H7 (cell line): ENCODE measurements around the gene COL1A1. TPM values are rescaled to one million over a fixed set of nuclear protein-coding genes. Genes with fewer than 3 reads are reported as not detected.

Experiments used
- DNase-seq: peaks from one replicate; pipeline ENCODE4 v3.0.0; 2012
- H3K27me3 ChIP-seq: 2 replicates; pipeline ENCODE4 v1.6.0; 2011; ENCODE audit warnings: mild to moderate bottlenecking, low read length; ENCODE audit not compliant: control insufficient read depth, insufficient read depth
- H3K36me3 ChIP-seq: replicated peaks from 2 replicates; pipeline ENCODE4 v1.5.1; 2011; ENCODE audit warnings: low read length; ENCODE audit not compliant: control insufficient read depth, insufficient read depth
- H3K4me3 ChIP-seq: 2 replicates; pipeline ENCODE4 v1.5.1; 2011; ENCODE audit warnings: low read depth, mild to moderate bottlenecking, control low read depth, low read length, moderate library complexity; ENCODE audit not compliant: insufficient read depth
- total RNA-seq: library from RNA; depleted of rRNA; stranded (reverse); fragments of >200 nt; shearing (Covaris generic); gene quantifications from 2 replicates; pipeline ENCODE4 v1.2.3, GENCODE V29; 2014

COL1A1 gene
- total RNA-seq, 1 experiment from 2014 or later = 8.2 TPM

DNA sequence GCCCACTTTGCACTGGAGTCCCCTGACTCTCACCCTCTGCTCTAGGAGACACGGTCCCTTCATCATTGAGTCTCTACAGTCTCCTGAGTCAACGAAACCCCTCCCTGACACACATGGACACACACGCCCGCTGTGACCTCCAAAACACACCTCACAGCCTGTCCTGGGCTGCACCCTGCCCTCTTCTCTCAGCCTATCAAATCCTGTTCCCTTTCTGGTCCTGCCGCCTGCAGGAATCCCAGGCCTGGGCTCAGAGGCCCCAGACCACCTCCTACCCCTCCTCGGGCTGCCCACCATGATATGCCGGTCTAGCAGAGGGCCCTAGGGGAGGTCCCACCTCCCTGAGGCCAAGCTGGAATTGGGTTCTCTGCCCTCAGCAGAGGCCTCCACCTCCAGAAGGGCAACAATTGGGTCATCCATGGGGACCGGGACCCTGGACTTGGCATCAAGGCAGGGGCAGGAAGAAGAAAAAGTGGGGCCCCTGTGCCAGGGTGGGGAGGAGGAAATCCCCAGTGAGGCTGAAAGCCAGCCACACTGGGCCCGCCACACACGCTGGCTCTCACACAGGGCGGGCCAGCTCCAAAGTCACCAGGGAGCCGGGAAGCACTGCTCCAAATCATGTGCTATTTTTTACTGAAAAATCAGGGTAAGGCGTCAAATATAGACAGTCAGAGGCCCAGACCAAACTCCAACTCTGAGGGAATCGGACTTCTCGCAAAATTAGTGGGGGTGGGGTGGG is 54.3 kb downstream of the COL1A1 start:
- no peak overlapping the region for H3K4me3 ChIP-seq
- DNase-seq = peak; percentile 63
- H3K36me3 ChIP-seq = no peaks in the 10 kb centered on the region
- H3K27me3 ChIP-seq = peaks cover 20% of the 10 kb centered on the region

DNA sequence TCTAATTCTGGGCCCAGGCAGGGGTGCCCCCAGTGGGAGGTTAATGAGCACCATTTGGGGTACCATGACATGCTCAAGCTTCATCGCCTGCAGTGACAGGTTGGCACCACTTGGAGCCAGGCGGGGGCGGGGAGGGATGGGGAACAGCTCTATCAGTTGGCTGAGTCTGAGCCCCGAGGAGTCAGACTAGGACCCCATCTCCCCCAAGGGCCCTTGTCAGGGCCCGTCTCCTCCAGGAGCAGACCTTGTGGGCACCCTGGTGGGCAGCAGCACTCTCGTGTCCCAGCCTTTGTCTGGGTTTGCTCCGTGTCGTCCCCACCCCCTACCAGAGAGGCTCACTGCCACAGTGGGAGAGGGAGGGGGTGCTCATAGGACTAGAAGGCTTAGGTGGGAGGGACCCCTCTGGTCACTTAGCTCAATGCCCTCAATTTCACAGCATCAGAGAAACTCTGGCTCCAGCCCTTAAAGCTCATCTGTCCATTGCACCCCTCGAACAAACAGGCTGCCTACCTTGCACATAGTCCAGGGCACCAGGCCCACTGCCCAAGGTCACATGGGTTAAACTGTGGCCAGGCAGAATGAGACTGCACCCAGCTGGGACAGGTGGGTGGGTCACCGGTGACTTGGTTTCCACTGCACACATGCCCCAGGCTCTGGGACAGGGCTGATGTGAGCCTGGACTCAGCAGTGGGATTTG is 55.1 kb downstream of the COL1A1 start:
- peak; percentile 77 for DNase-seq
- Histone ChIP-seq H3K36me3 (no peaks in the 10 kb centered on the region; the same call in 1 of the 2 replicates), H3K27me3 (peaks cover 20% of the 10 kb centered on the region), H3K4me3 (no peak overlapping the region)

DNA sequence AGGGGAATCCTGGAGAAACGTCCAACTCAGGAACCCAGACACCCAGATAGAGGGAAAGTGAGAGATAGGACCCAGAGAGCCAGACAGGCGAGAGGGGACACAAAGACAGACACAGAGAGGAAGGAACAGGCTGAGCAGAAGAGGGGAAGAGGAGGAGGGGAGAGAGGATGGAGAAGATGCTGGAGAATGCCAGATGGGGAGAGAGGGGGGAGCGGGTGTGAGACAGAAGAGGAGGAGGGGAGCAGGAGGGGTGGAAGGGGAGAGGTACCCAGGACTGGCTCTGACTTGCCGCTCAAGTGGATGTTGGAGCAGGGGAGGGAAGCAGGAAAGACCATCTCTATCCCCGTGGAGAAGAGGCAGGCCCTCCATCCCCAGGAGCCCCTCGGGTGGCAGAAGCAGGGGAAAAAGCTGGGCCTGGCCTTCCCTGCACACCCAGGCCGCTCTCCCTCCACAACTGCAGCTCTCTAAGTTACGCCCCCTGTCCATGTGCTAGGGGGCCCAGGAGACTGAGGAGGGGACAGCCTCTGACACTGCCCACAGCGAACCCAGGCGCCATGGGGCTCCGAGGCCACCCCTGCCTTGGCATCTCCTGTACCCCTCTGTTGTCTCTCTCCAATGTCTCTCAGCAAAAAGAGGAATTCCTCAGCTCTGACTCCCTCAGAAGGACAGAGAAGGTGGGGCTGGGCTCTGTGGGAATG is 55.8 kb downstream of the COL1A1 start:
- H3K4me3 ChIP-seq = no peak overlapping the region
- no peak for DNase-seq
- H3K27me3 ChIP-seq = peaks cover 20% of the 10 kb centered on the region
- H3K36me3 ChIP-seq = no peaks in the 10 kb centered on the region; the same call in 1 of the 2 replicates

DNA sequence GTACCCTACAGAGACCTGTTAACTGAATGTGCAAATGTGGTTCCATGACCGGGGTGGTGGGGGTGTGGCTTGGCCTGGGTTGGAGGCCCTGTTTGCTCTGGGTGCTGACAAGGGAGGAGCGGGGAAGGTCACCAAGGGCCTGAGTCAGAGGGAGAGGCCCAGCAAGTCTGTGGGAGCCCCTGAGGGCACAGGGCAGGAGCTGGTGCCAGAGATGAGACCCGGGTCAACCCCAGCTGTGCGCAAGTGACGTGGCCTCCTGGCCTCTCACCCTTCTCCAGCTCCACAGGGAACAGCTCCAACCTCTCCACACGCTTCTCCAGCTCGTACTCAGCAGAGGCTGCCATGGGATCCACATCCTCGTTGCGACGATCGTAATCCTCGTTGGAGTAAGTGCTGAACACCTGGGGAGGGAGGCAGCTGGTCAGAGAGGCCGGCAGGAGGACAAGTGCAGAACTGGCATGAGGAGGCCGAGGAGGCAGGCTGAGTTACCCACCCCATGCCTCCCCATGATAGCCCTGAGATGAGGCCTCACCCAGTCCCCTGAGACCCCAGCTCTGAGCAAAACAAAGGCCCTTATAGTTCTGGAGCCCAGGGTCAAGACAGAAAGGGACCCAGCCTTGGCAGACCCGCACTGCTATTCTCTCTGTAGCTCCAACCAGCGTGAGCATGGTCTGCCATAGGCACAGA is 56.4 kb downstream of the COL1A1 start:
- H3K36me3 ChIP-seq = no peaks in the 10 kb centered on the region; the same call in 1 of the 2 replicates
- peaks cover 15% of the 10 kb centered on the region for H3K27me3 ChIP-seq
- no peak for DNase-seq
- H3K4me3 ChIP-seq = no peak overlapping the region

DNA sequence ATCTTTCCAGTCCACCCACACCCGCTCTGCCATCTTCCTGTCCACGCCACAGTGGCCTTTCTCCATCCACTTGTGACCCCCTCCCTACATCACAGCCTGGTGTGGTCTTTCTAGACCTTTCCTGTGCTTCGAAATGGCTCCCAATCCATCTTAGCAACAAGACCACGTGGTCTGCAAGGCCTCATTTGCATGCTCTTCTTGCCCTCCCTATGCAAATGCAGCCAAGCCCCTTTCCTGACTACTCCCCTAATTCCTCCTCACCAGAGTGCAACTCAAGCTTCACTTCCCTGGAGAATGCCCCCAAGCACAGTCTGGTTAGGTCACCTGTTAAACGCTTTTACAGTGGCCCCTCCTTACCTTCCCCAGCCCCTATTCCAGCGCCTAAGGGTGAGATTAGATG is 57.1 kb downstream of the COL1A1 start:
- DNase-seq = no peak
- no peaks in the 10 kb centered on the region; the same call in 1 of the 2 replicates for H3K36me3 ChIP-seq
- no peak overlapping the region for H3K4me3 ChIP-seq
- H3K27me3 ChIP-seq = peaks cover 9% of the 10 kb centered on the region

DNA sequence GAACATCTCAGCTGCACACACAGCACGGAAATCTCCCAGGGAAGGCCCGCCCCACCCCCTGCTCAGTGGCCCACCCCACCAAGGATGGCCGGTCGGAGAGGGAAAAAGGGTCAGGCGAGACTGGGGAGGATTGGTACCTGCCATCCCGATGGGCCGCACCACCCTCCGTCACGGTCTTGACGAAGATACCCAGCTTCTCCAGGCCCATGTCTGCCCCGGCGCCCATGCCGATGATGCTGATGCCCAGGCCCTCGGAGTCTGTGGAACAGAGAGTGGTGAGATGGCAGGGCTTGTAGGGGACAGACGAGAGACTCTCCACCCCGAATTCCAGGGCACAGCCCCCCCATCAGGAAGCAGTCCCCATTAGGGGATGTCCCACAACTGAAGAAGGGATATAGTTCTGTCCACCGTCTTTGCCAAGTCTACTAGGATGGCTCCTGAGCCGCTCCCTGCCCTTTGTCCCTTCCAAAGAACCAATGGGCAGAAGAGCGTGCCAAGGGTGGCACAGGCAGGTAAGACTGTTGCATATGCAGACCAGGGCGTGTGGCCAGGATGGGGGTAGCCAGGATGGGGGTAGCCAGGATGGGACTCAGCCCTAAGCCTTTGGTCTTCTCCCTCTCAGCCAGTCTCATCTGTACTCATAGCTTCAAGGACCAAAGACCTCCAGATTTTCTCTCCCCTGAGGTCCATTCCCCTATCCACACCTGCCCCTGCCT is 57.8 kb downstream of the COL1A1 start:
- peaks cover 3% of the 10 kb centered on the region for H3K36me3 ChIP-seq
- peaks cover 2% of the 10 kb centered on the region for H3K27me3 ChIP-seq
- no peak overlapping the region for H3K4me3 ChIP-seq
- DNase-seq = no peak

DNA sequence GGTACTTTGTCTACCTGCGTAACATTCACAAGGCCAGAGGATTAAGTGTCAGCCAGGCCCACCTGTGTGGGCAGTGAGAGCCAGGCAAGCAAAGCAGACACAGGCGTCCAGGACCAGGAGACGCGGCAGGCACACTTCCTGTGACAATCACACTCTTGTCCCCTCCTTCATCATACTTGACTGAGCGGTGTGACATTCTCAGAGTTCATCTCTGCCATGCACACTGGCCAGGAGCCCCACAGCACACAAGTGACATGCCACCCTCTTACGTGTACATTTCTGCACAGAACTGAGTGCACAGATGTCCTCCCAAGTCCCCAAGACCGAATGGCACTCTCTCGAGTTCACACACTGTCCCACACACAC is 59.7 kb downstream of the COL1A1 start:
- H3K36me3 ChIP-seq = peaks cover 3% of the 10 kb centered on the region
- DNase-seq = no peak

DNA sequence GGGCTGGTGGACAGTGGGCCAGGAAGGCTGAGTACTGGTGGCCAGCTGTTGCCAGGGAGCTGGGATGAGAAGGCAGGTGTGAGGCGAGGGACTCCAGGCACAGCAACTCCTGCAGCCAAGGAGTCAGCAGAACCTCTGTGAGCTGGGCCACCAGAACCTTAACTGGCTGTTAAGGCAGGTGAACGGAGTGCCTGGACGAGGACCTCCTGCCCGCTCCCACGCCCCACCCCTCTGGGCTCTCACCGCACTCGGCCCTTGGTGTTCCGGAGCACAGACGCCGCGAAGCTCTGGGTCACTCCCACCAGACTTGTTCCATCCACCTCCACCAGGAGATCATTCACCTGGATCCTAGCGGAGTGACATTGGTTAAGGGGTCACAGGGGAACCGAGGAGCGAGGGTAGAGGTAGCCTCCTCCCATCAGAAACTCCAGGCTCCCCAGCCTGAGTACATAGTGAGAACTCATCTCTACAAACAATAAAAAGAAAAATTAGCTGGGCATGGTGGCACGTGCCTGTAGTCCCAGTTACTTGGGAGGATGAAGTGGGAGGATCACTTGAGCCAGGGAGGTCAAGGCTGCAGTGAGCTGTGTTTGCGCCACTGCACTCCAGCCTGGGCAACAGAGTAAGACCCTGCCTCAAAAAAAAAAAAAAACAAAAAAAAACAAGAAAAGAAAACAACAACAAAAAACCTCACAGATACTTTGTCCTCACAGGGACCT is 60.2 kb downstream of the COL1A1 start:
- H3K36me3 ChIP-seq = peaks cover 3% of the 10 kb centered on the region
- no peak for DNase-seq
- no peaks in the 10 kb centered on the region for H3K27me3 ChIP-seq
- H3K4me3 ChIP-seq = no peak overlapping the region

More for the DNA sequence above, 59.7 kb downstream of the COL1A1 start:
- H3K4me3 ChIP-seq = no peak overlapping the region
- H3K27me3 ChIP-seq = no peaks in the 10 kb centered on the region

DNA sequence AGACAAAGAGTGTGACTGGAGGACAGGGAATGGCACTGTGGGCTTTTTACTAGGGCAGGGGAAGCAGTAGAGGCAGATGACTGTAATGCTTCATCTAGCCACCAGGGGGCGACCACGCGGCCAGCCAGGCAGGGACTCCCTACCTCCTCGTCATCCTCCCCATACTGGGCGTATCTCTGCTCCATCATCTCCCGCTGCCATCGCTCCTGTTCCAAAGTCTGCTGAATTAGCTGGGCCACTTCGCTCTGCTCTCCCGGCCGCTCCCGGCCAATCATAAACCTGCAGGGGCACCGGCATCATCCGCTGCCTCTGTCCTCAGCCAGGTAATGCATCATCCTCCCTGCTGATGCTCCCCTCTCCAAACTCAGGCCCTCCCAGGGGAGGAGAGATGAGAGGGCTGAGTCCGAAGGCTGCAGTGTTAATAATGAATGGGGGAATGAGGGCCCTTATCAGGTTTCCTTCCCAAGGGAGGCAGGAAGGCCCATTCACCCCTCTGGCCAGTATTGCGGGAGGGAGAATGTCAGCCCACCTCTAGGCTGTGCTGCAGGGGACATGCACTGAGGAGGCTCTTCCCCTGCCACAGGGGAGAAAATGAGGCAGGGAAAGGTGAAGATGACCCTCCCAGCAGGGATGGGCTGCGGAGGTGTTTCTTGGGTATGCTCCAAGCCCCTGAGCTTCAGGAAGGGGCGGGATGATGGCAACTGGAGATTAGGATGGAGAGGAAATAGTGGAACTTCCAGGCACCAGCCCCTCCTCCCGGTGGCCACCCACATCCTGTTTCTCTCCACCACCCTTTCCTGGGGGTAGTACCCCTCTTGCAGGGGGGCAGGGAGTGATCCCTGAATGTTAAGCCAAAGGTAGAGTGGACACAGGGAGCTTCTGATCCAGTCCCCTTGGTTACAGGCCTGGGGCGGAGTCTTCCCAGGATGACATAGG is 61.2 kb downstream of the COL1A1 start:
- no peak overlapping the region for H3K4me3 ChIP-seq
- H3K27me3 ChIP-seq = no peaks in the 10 kb centered on the region
- DNase-seq = peak; percentile 96
- H3K36me3 ChIP-seq = peaks cover 3% of the 10 kb centered on the region

DNA sequence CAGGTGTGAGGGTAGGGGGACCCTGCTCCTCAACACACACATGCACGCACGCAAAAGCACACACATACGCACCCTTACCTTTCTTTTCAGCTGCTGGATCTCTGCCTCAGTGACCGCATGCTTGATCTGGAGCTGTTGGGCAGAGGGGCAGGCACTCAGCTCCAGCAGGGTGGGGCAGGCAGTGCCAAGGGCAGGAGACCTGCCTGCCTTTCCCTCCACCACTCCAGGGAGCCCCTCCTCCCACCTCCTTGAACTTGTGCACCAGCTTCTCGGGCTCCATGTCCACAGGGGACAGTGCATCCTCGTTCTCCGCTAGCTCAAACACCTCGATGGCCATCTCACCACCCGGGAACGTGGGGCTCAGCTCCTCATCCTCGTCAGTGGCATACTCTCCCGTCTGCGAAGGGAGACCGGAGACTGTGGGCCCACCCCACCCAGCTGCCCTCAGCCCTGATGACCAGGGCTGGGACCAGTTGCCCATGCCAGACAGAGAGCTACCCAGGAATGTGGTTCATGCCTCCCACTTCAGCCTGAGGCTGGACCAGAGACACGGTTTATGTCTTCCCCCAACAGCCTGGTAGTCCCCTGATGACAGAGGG is 62.1 kb downstream of the COL1A1 start:
- Histone ChIP-seq H3K4me3 (no peak overlapping the region), H3K36me3 (peaks cover 3% of the 10 kb centered on the region), H3K27me3 (no peaks in the 10 kb centered on the region)
- DNase-seq = no peak

DNA sequence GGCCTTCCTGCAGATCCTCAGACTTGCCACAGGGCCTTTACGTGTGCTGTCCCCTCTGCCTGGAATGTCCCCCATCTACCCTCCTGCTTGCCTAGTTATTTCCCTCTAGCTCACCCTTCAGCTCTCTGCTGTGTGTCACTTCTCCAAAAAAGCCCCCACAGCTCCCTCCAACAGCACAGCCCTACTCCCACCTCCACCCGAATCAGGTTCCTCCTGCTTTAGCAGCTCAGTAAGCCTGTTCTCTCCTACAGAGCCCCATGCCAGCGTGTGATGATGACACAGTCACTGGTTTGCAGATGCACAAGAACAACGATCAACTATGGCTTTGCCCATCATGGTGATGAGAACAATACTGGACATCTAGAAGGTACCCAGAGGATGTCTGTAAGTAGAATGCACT is 64.4 kb downstream of the COL1A1 start:
- DNase-seq = no peak
- no peak overlapping the region for H3K4me3 ChIP-seq
- H3K36me3 ChIP-seq = peaks cover 3% of the 10 kb centered on the region
- no peaks in the 10 kb centered on the region for H3K27me3 ChIP-seq

DNA sequence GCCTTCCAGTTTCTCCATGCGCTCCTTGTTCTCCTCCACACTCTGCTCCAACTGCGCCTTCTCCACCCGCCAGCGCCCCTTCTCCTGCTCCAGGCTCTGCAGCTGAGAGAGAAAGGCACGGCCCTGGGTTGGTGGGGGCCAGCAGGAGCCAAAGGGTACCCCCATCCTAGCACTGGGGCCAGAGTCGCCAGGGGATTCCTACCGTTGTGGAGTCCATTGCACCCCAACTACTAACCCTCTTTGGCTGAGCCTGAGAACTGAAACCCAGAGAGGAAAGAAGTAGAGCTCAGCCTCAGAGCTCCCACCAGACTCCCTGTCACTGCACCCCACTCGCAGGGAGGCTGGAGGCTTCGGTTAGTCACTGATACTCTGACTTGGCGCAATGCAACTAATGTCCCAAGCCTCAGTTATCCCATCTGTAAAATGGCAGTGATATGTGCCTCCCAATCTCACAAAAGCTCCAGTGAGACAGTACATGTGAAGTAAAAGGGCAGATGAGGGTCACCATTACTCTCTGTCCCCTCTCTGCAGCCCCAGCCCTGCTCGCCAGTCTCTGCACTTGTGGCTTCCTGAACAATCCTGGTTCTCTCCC is 65.2 kb downstream of the COL1A1 start:
- no peak for DNase-seq
- Histone ChIP-seq H3K27me3 (no peaks in the 10 kb centered on the region), H3K36me3 (peaks cover 3% of the 10 kb centered on the region), H3K4me3 (no peak overlapping the region)
